IPS-NIHi11 (cell line): ENCODE data around the gene DBH.

ENCODE experiments used
- DNase-seq: peaks from one replicate; pipeline ENCODE4 v3.0.0; 2012; ENCODE audit warnings: mixed read lengths, low spot score

Gene DBH

GRCh38 chr9:133604856-133605255 lies 31.3 kb upstream of the DBH start:
- DNase-seq: no peak

DNA sequence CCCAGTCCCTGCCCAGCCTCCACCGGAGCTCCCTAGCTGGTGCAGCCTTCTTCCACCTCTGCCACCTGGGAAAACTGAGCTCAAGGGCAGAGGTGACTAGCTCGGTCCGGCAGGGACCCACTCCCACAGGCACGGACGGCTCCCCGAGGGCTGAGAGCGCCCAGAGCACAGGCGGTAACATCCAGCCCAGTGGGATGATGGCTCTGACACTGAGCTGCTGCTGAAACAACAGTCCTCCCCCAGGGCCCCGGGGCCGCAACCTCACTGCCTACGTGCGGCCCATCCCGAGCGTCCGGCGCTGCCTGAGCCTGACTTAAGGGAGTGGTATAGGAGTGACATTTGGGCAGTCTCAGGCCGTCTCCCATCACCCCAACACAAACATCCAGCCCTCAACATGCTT lies 30.7 kb upstream of the DBH start:
- no peak for DNase-seq

DNA sequence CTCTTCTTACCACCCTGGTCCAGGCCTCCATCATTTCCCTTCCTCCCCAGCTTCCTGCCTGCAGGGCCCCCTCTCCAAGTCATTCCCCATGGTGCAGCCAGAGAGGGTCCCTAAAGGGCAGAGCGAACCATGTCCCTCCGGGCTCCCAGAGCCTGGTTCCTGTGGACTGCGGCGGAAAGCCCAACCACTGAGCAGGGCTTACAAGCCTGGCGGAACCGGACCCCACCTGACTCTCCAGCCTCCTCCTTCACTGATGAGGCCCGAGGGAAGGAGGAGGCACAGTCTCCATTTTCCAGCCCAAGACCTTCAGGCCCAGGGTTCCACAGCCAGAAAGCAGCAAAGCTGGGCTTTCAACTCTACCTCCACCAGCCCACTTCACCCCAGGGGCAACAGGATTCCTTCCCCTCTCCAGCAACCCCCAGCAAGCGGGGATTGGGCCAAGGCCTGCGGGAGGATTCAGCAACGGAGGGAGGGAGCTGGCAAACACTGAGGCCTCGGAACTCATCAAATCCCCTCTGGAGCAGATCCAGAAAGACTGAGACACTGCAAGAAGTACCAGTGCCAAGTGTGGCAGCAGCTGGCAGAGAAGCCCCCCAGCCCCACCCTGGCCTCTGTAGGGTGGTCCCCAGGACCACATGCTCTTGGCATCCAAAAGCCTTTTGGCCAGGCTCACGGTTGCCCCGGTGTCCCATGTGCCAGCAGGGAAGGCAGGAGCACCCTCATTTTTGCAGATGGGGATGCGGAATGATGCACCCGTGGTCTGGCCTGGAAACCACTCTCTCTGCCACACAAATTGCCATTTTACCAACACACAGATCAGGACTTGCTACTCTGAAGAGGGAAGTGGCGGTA lies 30.1 kb upstream of the DBH start:
- DNase-seq: no peak

DNA sequence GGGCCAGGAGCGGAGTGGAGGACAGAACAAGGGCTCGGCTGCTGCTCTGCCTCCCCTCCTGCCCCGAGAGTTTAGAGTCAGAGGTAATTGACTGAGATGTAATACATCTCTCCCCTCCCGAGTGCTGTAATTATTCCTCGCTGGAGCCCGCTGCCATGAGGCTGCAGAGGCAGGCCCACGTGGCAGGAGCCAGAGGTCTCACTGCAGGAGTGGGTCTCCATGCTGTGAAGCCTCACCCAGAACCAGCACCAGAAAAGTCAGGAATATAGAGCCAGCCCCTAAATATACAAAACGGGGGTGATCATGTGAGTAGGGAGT lies 29.5 kb upstream of the DBH start:
- DNase-seq: no peak

- DNase-seq: no peak
Measured at GRCh38 chr9:133607381-133607780, 28.8 kb upstream of the DBH start.

DNA sequence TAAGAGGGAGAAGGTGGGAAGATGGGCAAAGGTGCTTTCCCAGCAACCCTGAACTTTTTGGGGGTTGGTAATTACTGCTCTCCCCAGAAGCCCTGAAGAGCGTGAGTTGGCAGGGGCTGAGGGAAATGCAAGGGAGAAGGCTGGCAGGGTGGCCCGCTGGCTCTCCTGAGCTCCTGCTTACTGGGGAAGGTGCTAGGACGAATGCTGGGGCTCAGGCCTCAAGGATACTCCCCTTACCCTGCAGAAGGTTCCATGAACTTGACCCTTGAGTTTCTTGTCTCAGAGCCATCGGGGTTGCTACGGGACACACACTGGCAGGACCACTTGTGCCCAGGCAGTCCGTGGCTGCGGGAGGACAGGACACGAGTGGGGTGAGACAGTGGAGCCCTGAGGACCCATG lies 28.2 kb upstream of the DBH start:
- no peak for DNase-seq

GRCh38 chr9:133608382-133608781 lies 27.8 kb upstream of the DBH start:
- no peak for DNase-seq

DNA sequence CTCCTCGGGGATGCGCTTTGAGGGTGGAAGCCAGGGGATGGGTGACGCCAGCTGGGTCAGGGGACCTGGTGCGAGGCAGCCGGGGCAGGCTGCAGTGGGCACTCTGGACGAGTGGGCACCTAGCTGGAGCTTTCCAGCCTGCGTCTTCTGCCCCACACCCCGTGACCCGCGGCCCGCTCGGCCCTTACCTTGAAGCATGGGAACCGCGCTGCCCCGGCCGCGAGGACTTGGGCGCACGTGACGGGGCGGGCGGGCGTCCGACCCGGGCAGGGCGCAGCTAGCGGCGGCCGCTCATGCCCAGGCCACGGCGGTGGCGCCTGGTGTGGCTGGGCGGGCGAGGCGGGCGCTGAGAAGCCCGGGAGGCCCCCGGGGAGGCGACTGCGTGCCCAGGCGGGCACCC lies 27.3 kb upstream of the DBH start:
- no peak for DNase-seq

- peak; percentile 98 for DNase-seq
Measured at GRCh38 chr9:133609311-133610098, 26.7 kb upstream of the DBH start, which contains the start of gene FAM163B. FAM163B (minus strand) TSS chr9:133609389; CDS start chr9:133580223, 29,166 bp downstream.

- DNase-seq: no peak
Measured at GRCh38 chr9:133610845-133611244, 25.3 kb upstream of the DBH start.

GRCh38 chr9:133612051-133612450 lies 24.1 kb upstream of the DBH start:
- no peak for DNase-seq

- DNase-seq: no peak
Measured at GRCh38 chr9:133612816-133613215, 23.3 kb upstream of the DBH start.

DNA sequence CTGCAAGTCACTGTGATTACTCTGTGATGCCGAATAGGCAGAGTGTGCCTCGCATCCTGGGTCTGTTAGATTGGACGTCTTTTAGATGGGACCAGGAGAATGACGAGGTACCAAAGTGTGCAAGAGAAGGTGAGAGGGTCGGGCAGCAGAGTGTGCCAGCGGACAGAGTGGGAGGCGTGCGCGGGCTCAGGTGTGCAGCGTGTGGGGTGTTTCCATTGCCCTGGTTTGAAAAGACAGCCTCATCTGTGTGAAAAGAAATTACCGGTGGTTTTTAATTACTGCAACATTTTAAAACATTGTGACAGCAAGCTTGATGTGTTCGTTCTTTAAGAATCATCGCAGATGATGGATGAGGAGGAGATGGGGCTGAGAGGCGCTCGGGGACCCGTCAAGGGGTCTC lies 22.7 kb upstream of the DBH start:
- no peak for DNase-seq

DNA sequence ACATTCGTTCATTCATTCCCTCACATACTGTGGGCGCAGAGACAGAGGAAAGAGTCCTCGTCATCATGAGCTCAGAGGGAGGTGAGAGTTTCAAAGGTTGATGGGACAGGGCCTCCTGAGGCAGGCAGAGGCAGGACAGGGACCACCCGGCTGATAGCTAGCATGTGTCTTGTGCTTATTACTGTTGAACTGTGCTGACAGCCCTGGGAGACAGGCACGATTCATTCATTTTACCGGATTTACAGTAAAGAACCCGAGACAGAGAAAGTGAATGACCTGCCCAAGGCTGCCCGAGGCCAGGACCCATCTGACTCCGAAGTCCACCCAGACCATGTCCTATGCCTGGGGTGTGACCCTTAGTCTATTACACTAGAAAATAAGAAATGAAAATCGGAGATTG lies 22.1 kb upstream of the DBH start:
- no peak for DNase-seq

GRCh38 chr9:133614678-133615077 lies 21.5 kb upstream of the DBH start:
- no peak for DNase-seq

DNA sequence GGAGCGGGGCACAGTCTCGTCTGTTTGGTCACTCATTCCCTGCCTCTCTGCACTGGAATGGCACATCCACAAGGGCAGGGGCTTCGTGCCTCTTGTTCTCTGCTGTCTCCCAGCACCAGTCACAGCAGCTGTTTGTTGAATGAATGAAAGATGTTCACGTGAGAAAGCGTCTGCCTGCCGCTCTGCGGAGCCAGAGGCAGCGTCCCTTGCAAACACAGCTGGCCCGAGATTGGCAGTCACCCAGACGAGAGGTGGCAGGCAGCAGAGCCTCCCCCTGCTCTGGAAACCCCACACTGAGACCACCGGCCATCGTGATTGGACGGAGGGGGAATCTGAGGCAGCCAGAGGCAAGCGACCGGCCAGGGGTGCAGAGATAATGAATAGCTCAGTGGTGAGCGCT lies 21.0 kb upstream of the DBH start:
- DNase-seq: no peak

GRCh38 chr9:133615606-133616188 lies 20.5 kb upstream of the DBH start:
- no peak for DNase-seq

DNA sequence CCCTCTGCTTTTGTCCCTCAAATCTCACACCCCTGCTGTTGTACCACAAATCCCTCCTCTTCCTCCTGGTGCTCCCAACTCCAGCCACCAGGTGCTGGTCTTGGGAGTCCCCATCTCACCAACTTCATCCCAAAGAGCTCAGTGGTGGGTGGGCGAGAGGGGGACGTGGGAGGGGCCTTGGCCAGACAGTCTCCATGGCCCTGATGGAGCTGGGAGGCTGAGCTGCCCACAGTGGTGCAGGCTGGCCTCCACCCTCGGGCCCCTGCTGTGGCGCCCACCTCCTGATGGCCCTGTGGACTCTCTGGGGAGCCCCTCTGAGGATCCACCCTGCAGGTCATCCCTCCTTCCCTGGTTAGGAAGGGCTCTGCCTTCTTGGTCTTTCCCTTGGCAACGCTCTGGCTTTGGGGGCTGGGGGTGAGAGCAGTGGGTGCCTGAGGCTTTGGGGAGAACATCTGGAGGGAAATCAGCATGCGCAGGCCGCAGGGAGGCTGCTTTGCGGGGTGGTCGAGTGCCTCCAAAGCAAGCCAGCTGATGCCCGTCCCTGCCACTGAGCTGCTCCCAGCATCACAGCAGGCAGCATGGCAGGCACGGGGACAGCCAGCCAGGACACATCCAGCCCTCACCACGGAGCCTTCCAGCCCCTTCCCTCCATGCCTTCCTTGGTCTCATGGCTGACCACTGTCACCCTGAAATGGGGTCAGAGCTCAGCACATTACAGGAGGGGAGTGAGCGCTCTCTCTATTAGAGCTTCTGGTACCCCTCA lies 19.3 kb upstream of the DBH start:
- no peak for DNase-seq

- no peak for DNase-seq
Measured at GRCh38 chr9:133618726-133619125, 17.4 kb upstream of the DBH start.

DNA sequence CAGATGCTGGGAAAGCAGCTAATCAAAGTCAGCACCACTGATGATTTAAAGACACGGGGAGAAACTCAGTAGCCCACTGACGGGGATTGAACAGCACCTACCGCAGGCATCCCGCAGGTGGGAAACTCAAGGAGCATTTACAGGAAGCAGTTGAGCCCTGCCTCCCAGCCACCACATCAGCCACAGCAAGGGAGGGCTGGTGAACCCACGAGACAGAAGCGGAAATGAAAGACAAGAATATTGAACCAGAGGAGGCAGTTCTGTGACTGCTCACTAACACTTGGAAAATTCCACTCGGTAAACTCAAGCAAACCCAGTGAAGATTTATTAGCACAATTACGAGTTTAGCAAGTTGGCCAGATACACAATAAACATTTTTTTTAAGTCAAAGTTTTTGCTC lies 16.4 kb upstream of the DBH start:
- no peak for DNase-seq

- no peak for DNase-seq
Measured at GRCh38 chr9:133621725-133622267, 14.4 kb upstream of the DBH start.

DNA sequence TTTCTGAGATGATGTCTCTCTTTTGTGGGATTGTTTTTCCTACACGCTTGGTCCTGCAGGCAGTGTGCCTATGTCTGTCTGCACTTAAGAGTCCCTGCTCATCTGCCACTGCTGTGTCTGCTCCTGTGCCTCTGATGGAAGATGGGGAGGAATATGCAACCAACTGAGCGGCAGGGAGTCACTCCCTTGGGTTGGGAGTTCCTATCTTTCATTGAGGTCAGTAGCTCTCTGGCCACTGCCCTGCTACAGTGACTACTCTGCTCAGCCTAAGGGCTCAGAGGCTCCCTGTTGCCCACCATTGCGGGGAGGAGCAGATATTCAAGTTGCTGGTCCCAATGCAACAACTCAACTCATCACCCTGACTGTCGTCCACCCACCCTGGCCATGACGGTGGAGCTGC lies 13.6 kb upstream of the DBH start:
- DNase-seq: no peak
